Right renal cortex interstitium (tissue), 3 donors: ENCODE measurements around the gene INHBA. TPM values are rescaled to one million over a fixed set of nuclear protein-coding genes. Genes with fewer than 3 reads are reported as not detected.

Source experiments
- DNase-seq, 3 donors: peaks; one replicate each; pipeline ENCODE4 v3.0.0-alpha.2; 2013; ENCODE audit warnings: low read depth in 3 of 3, low spot score in 2 of 3
- polyA plus RNA-seq, 3 donors: library from polyadenylated mRNA; unstranded; fragments of 120-200 nt; gene quantifications; one replicate each; pipeline ENCODE4 v1.2.1, GENCODE V29; 2013; ENCODE audit not compliant: insufficient read length in 3 of 3

The INHBA gene
- polyA plus RNA-seq, 3 donors, result 4.6 to 5.5 (median 5.1) TPM

DNA sequence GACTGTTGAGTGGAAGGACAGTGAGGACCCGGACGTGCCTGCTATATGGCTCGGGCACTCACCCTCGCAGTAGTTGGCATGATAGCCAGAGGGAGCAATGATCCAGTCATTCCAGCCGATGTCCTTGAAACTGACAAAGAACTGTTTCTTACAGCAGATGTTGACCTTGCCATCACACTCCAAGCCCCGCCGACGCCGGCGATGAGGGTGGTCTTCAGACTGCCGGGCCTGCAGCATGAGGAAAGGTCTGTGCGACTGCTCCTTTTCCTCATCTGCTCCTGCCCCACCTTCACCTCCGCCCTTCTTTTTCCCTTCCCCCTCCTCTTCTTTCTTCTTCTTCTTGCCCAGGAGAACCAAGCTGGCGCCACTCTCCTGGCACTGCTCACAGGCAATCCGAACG is 13.1 kb downstream of the INHBA start:
- DNase-seq, result no peak

DNA sequence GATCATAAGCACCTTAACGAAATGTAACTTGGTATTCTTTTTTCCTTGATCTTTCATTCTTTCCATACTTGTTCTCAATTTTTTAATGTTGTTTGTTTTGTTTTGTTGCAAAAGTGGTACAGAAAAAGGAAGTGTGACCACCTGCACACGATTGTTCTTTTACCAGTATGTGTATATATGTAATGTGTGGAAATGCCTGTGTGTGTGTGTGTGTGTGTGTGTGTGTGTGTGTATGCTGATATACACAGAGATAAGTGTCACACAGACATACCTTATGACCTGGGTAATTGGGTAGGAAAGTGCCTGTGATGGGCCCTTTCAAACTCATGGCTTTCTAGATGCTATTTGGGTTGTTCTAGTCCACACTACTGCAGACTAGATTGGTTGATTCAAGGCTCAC is 14.0 kb downstream of the INHBA start:
- no peak for DNase-seq

DNA sequence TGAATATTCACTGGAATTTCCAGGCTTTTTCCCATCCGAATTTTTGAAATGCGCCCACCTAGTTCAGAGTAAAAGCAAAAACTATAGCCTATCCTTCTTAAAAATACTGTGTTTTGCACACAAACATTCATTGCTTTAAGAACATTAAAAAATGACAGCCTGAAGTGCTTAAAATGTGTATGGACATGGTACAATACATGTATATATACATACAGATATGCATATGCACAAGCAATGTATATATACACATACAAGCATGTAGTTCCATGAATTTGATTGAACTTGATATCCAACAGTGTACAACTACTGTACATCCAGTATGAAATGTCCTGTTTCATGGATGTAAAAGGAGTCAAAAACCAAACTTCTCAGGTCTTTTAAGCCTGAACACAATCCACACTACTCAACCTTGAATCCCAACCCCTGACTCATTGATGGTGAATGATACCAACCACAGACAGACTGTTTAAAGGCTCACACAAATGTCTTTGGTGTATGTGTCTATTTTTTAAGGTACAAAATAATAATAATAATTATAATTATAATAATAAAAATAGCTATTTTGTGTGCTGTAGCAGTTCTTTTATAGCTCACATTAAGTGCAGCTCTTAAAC is 14.8 kb downstream of the INHBA start:
- DNase-seq, result no peak

DNA sequence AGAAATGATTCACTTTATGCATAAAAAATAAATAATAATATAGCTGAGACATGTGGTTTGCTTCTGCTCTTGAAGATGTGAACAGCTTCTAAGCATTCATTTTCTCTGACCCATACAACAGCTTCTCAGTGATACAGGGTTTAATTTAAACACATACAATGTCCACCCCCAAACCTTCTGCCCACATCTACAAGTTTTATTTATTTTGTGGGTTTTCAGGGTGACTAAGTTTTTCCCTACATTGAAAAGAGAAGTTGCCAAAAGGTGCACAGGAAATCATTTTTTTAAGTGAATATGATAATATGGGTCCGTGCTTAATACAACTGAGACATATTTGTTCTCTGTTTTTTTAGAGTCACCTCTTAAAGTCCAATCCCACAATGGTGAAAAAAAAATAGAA is 17.2 kb downstream of the INHBA start:
- DNase-seq, result no peak

DNA sequence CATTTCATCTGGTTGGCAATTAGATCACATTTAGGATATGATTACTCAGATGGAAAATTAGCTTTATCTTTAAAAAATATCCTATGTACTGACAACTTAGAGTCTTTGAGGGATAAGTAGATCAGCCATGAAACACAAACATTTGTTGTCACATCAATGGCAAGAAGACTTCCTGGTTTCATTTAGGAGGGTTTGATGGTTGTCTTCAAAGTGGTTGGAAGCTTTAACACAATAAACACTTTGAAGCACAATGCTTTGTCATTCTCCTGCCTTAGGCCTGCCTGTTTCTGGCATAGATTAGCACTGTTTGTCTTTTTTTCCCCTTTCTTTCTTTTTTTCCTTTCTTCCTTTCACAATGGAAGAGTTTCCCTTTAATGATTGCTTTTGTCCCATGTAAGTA is 20.5 kb downstream of the INHBA start:
- DNase-seq, result no peak

DNA sequence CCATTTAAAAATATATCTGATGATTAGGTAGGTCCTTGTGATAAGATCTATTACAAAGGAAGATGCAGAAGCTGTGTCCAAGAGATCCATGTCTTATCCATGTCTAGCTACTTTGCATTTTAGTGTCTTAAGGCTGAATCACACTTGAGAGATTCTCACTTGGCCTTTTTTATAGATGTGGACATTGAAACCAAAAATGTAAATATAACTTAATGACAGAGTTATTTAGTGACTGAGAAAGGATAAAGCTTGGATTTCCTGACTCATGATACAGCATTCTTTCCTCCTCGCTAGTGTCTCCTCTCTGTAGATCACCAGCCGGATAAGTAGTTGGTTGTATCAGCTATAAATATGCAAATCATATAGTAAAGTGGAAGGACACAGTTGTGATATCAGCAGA is 23.3 kb downstream of the INHBA start:
- no peak for DNase-seq

DNA sequence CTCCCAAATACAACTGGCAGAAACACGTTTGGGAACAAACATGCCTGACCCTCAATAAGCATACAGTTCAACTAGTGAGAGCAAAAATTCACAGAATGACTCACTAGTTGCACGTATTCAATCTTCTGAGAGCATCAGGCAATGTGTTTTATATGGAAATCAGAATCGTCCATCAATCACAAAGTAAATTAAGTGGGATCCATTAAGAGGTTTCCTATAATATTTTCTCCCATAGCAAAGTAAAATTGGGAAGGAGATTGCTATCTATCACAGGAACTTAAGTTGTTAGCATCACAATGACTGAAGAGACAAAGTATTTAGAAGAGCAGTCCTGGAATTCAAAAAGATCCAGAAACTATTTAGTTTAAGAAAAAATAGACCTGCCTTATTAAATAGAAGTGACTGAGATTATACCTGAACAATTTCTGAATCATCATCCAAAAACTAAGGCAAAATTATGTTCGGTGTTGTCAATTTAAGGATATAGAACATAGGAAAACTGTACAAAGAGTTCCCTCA is 28.3 kb downstream of the INHBA start:
- no peak for DNase-seq

DNA sequence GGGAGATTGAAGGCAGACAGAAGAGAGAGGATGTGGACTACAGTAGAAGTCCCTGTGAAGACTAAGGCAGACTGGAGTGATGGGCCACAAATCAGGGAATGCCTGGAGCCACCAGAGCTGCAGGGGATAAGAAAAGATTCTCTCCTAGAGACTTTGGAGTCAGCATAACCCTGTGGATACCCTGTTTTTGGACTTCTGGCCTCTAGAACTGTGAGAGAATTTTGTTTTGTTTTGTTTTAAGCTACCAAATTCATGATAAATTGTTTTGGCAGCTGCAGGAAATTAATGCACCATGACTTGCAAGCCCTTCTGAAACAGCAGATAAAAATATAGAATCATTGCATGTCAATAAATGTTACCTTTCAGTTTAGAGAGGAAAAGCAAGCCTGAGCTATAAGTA is 41.3 kb downstream of the INHBA start:
- DNase-seq, result no peak

DNA sequence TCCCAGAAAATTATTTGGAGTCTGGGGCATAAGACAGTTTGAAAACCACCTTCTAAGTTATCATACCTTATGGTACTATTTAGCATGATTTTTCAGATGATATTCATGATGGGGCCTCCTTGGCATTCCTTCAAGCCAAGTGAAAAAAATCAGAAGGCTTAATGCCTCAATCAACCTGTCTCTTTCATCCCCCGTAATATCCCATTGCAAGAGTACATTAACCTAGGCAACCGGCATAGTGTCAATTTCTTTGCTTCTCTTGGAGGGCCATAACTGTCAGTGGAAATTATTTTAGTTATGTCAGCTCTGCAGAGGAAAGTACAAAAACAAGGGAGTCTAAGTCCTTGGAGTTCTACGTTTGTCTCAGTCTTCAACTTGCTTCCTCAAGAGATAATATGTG is 43.4 kb downstream of the INHBA start:
- DNase-seq, result no peak

DNA sequence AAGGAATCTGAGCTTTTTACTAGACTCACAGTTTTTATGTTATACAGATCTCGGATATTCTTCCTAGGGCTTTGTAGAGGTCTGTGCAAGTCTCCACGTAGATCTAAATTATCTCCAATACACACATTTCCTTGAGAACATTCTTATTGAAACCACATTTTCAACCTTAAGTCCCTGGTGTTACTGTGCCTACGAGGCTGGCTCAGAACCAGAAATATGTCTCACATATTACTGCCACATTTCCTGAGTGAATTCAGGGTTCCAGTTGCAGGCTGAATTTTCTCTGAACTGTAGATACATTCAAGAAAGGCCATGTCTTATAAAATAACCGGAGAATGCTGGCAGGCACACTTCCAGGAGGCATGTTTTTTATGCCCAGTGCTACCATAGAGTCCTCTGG is 46.5 kb downstream of the INHBA start:
- no peak for DNase-seq

DNA sequence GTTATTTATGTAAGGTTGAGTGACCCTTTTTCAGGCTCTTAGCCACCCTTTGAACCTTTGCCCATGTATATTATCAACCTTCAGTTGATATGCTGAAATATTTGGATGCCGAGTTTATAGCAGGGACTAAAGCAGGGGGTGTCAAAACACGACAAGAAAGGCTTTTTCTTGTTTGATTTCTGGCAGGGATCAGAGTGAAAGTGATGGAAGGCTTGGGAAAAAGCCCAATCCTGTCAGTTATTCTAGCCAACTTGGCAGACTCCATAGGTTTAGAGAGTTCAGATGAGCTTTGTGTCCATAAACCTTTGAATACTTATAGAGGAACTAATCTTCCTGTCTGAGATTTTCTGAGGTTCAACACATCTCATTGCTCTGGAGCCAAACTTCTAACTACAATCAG is 47.5 kb downstream of the INHBA start:
- no peak for DNase-seq

DNA sequence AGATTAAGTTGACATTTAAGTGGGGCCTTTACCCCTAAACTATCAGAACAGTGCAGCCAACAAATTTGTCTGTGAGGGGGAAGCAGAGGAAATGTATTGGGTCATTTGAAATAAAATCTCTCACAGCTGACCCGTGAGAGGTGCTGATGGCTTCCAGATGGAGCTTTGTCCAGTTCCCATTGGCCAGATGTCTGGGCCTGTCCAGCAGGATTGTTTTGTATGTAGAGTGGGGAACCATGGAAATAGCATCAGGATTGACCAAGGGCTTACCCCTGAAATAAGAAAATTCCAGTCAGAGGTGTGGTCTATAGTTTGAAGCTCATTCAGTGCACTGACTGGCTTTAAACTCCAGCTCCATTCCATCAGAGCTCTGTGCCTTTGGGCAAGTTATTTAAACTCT is 50.6 kb downstream of the INHBA start:
- peak in 1 of 3 donors; percentile 19 for DNase-seq

DNA sequence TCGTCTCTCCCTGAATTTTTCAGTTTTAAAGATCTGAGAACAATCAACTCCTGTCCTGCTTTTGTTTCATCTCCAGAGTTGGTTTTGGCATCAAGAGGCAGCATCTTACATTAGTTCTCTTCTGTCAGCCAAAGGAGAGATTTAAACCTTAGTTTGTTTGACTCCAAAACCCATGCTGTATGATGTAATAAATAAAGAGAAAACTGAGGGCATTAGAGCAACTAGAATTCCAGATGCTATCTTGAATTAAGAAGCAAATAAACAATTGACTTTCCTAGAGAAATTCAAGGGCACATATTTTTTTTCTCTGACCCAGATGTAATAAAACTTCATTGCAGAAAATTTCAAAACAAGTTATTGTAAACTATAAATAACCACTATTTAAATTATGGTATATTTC is 54.4 kb downstream of the INHBA start:
- no peak for DNase-seq

DNA sequence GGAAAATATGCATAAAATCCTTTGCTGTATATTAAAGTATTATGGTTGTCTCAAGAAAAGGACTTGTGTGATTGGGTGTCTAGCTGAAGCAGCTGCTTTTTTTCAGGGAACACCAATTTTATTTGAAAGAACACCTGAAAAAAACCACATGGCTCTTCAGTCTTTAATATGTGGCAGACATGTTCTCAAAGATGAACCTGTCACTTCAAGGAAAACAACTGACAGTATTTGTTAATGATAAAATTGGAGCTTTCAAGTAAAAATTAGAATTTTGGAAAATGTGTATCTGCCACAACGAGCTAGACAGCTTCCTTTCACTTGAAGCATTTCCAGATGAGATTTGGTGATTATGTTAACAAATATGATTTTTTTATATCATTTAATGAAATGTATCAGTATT is 59.3 kb downstream of the INHBA start:
- no peak for DNase-seq

DNA sequence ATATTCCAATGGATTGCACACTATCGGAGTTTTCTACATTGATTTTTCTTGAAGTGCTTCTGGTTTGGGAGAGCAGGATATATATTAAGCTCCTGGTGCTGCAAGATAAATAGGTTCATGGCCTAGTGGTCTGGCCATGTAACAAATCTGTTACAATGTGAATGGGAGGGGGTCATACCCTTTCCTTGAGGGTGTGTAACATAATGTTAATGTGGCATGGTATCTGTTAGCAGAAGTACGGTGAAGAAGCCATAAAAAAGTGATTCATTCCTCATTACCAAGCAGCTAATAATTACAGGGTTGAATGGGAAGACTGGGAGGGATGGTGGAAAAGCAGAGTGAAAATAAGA is 61.2 kb downstream of the INHBA start:
- no peak for DNase-seq

DNA sequence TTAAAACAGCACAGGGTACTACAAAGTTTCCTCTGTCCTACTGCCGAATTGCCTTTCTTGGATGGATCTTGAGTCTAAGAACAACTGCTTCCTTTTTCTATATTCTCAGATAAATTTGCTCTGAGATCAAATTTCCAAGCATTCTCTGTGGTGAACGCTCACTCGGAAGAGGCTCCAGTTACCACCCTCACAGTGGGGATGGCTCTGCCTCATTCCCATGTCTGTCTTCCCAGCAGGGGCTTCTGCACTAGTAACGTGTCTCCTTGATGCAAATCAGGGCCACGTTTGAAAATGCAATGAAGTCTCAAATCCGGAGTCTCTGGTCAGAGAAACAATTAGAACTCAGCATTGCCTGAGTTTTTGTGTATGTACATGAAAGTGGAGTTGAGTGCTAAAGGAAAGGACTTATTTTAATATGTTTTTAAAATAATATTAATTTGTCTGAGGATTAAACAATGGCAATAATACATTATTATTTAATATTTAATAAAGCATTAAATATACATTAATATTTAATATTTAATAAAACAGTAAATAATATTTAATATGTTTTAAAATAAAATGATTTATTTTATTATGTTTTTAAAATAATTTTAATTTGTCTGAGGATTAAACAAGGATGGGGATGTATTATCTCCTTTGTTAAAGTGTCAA is 61.8 kb downstream of the INHBA start:
- DNase-seq, result no peak

DNA sequence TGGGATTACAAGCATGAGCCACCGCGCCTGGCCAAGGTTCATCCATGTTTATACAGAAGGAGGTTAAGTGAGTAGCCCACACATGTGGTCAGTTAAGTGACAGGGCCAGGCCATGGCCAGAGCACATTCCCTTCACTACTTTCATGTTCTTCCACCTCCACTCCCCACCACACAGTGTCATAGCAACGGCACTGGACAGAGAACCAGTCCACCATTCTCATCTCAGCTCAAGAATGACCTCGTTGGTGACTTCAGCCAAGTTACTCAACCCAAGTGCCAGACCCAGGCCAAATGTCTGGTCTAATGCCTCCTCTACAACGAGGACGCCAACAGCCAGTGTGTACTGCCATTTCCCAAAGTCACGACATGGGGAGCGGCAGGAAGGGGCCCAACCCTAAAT is 62.4 kb downstream of the INHBA start:
- no peak for DNase-seq

DNA sequence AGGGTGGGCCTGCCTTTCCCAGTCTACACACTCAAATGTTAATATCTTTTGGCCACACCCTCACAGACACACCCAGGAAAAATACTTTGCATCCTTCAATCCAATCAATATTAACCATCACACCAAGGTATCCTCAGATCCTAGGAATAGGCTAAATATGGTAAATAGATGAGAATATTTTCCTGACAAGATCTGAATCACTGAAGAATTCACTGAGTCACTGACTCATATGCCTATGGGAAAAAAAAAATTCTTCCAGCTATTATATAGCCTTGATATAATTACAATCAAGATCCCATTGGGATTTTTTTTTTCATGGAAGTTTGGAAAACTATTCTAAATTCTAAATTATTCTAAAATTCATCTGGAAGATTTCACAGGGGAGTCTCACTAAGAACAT is 65.8 kb downstream of the INHBA start:
- DNase-seq, result no peak
